SJCRH30 (cell line): ENCODE measurements around the gene CLCA1. TPM values are rescaled to one million over a fixed set of nuclear protein-coding genes. Genes with fewer than 3 reads are reported as not detected.

Experiments
- DNase-seq, 2 experiments: peaks; one replicate each; pipeline ENCODE4 v3.0.0-alpha.2; 2015 to 2020
- H3K27ac ChIP-seq: fragments of 250-450 bp; sonication (Bioruptor Pico); 2 replicates; pipeline ENCODE4 v1.5.1; 2020; ENCODE audit warnings: mild to moderate bottlenecking, moderate library complexity
- H3K27me3 ChIP-seq: fragments of 250-450 bp; sonication (Bioruptor Pico); 2 replicates; pipeline ENCODE4 v1.5.1; 2020; ENCODE audit warnings: mild to moderate bottlenecking, moderate library complexity
- H3K36me3 ChIP-seq: fragments of 250-450 bp; sonication (Bioruptor Pico); 2 replicates; pipeline ENCODE4 v1.5.1; 2020; ENCODE audit warnings: mild to moderate bottlenecking, moderate library complexity
- H3K4me1 ChIP-seq: fragments of 250-450 bp; sonication (Bioruptor Pico); 2 replicates; pipeline ENCODE4 v1.5.1; 2020; ENCODE audit warnings: mild to moderate bottlenecking, moderate library complexity
- H3K4me3 ChIP-seq: fragments of 250-450 bp; sonication (Bioruptor Pico); 2 replicates; pipeline ENCODE4 v1.5.1; 2020; ENCODE audit warnings: mild to moderate bottlenecking, moderate library complexity
- H3K9me3 ChIP-seq: fragments of 250-450 bp; sonication (Bioruptor Pico); replicated peaks from 2 replicates; pipeline ENCODE4 v1.5.1; 2020; ENCODE audit warnings: mild to moderate bottlenecking, moderate library complexity
- total RNA-seq: library from RNA; depleted of rRNA; stranded (reverse); fragments of >200 nt; shearing (Covaris generic); gene quantifications from 2 replicates; pipeline ENCODE4 v1.2.3, GENCODE V29; 2014; rRNA removed

The CLCA1 gene
- total RNA-seq, result not detected in 2 replicates

DNA sequence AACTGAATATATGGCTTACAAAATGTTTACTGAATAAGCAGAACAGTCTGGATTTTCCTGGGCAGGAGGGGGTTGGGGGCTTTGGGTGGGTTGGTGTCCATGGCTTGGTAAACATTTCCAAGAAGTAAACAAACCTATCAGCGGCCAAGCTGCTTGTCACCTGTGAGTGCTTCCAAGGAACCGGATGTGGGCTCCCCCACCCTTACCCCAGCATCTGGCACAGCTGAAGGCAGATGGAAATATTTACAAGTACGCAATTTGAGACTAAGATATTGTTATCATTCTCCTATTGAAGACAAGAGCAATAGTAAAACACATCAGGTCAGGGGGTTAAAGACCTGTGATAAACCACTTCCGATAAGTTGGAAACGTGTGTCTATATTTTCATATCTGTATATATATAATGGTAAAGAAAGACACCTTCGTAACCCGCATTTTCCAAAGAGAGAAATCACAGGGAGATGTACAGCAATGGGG lies at the start of gene CLCA1:
CLCA1 (plus strand) TSS at position 427 of the 477 bp plus-strand sequence; CDS start at position 472, 45 bp downstream.
- no peak for DNase-seq
- Histone ChIP-seq H3K4me3 (no peak within 1 kb of the TSS), H3K27me3 (no peaks in the 10 kb centered on the region), H3K4me1 (peaks cover 3% of the 10 kb centered on the region; the same call in 1 of the 2 replicates), H3K36me3 (no peaks in the 10 kb centered on the region), H3K9me3 (no peaks in the 10 kb centered on the region), H3K27ac (no peak within 1 kb of the TSS)

- H3K4me1 ChIP-seq, result no peaks in the 10 kb centered on the region
- peak; percentile 19 to 50 for DNase-seq
Measured at GRCh38 chr1:86419277-86419903, 49.3 kb upstream of the CLCA1 start.

DNA sequence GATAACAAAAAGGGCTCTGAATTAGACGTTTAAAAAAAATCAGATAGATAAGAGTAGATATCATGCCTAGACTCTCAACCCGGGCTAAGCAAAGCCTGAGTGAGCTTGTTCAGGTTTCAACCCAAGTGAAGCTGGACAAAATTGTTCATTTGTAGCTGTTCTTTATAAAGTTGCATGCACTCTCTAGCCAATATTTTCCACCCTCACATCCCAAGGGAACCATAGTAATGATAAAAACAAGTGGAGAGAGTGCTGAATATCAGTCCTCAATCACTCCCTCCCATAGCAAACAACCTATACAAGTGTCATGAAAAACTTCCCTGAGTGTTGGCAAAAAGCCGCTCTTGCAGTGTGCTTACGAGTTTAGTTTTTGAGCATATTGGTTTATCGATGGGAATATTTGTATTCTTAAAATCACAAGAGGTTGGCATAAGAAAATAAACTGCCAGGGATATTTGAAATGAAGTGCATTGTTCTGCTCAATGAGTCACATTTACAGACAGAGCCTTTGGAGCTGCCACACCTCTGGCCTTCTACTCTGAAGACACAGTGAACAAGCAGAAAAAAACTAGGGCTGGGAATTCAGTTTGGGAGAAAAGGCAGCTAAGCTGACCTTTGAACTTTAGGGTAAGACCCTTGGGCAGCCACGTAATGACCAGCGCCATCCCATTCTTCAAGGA lies 47.0 kb upstream of the CLCA1 start:
- H3K27me3 ChIP-seq, result no peaks in the 10 kb centered on the region
- no peak for DNase-seq
- no peaks in the 10 kb centered on the region for H3K4me1 ChIP-seq
- H3K9me3 ChIP-seq, result no peaks in the 10 kb centered on the region
- no peak overlapping the region for H3K27ac ChIP-seq
- H3K4me3 ChIP-seq, result no peak overlapping the region
- H3K36me3 ChIP-seq, result no peaks in the 10 kb centered on the region

More at GRCh38 chr1:86419277-86419903, 49.3 kb upstream of the CLCA1 start:
- no peaks in the 10 kb centered on the region for H3K27me3 ChIP-seq
- H3K27ac ChIP-seq, result no peak overlapping the region
- no peak overlapping the region for H3K4me3 ChIP-seq
- no peaks in the 10 kb centered on the region for H3K36me3 ChIP-seq
- H3K9me3 ChIP-seq, result no peaks in the 10 kb centered on the region

DNA sequence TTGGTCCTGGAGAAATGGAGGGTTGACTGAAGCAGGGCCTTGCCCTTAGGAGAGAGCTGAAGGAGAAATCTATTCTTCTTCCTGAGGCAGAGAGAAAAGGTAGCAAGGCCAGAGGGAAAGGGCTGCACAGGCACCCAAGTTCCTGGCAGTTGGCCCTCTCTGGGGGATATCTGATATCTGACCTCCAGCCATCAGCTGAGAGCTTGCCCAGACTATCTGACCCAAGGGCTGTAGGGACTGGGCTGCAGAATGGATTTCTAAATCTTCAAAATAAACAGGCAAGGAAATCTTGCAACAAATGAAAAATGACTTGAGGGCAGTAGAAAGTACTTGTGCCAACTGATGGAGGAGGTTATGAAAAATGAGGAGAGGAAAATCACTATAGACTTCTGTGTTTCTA lies 45.3 kb upstream of the CLCA1 start:
- H3K4me3 ChIP-seq, result no peak overlapping the region
- H3K27me3 ChIP-seq, result no peaks in the 10 kb centered on the region
- DNase-seq, result no peak
- no peak overlapping the region for H3K27ac ChIP-seq
- no peaks in the 10 kb centered on the region for H3K4me1 ChIP-seq
- no peaks in the 10 kb centered on the region for H3K9me3 ChIP-seq
- no peaks in the 10 kb centered on the region for H3K36me3 ChIP-seq

DNA sequence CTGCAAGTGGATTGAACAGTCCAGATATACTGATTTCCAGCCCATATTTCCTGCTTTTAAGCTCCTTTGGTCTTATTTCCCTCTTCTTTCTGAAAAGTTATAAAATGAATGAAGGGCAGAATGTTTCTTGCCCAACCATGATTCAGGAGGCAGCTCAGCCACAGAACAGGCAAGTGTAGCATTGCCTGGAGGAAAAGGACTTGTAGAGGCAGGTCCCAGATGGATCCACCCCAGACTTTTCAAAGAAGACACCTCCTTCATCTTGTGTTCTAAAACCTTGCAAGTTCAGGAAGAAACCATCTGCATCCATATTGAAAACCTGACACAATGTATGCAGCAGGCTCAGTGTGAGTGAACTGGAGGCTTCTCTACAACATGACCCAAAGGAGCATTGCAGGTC lies 44.9 kb upstream of the CLCA1 start, which contains the start of gene CLCA2:
CLCA2 (plus strand) TSS at position 299 of the 400 bp plus-strand sequence; CDS start at position 376, 77 bp downstream.
- Histone ChIP-seq H3K4me1 (no peaks in the 10 kb centered on the region), H3K9me3 (no peaks in the 10 kb centered on the region), H3K36me3 (no peaks in the 10 kb centered on the region), H3K27me3 (no peaks in the 10 kb centered on the region), H3K4me3 (no peak within 1 kb of the TSS), H3K27ac (no peak within 1 kb of the TSS)
- DNase-seq, result no peak

- Histone ChIP-seq H3K4me3 (no peak overlapping the region), H3K27ac (no peak overlapping the region), H3K9me3 (no peaks in the 10 kb centered on the region), H3K4me1 (0 out of 2 replicates have a peak, but pooled peaks cover 3% of the 10 kb centered on the region), H3K36me3 (no peaks in the 10 kb centered on the region), H3K27me3 (no peaks in the 10 kb centered on the region)
- no peak for DNase-seq
Measured at GRCh38 chr1:86429122-86429725, 39.5 kb upstream of the CLCA1 start.

- no peaks in the 10 kb centered on the region for H3K9me3 ChIP-seq
- H3K4me1 ChIP-seq, result 0 out of 2 replicates have a peak, but pooled peaks cover 3% of the 10 kb centered on the region
- H3K36me3 ChIP-seq, result no peaks in the 10 kb centered on the region
- no peak overlapping the region for H3K27ac ChIP-seq
- no peaks in the 10 kb centered on the region for H3K27me3 ChIP-seq
- no peak for DNase-seq
- H3K4me3 ChIP-seq, result no peak overlapping the region
Measured at GRCh38 chr1:86429835-86430234, 38.9 kb upstream of the CLCA1 start.

- Histone ChIP-seq H3K4me3 (no peak overlapping the region), H3K27ac (no peak overlapping the region)
Measured at GRCh38 chr1:86430376-86430775, 38.4 kb upstream of the CLCA1 start.

DNA sequence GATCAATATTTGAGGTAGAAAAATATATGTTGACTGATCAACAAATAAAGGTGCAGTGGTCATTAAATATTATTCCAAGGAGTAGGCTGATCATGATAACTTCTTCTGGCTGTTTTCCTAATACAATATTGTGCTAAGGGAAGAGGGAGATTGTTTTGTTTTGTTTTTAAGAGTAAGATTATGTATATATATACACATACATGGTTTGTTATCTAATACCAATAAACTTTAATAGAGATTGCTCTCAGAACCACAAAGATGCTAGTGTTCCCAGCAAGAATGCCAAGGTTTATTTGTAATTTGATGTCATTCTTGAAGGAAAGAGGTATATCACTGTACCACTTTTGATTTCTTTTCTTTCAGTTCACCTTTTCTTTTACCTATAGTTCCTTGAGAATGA lies 34.7 kb upstream of the CLCA1 start:
- no peak overlapping the region for H3K4me3 ChIP-seq
- no peak for DNase-seq

More at GRCh38 chr1:86430376-86430775, 38.4 kb upstream of the CLCA1 start:
- no peak for DNase-seq
- H3K4me1 ChIP-seq, result 0 out of 2 replicates have a peak, but pooled peaks cover 3% of the 10 kb centered on the region
- H3K27me3 ChIP-seq, result no peaks in the 10 kb centered on the region
- H3K9me3 ChIP-seq, result no peaks in the 10 kb centered on the region
- no peaks in the 10 kb centered on the region for H3K36me3 ChIP-seq

DNA sequence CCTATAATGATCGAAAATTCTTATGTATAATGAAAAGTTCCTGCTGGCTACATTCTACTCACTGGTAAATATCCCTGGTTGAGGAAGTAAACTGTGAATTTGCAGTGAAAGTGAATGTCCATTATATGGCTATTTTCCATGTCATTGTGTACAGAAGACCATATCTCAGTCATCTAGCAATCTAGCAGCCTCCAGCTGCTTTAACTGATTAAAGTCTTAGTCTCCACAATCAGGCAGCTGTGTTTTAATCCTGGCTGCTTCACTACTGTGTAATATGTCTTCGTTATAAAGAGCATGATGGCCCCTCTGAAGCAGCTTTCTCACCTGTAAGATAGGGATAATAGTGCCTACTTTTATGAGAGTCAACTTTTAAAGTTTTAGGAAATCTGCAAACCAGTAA lies 33.4 kb upstream of the CLCA1 start:
- no peaks in the 10 kb centered on the region for H3K27me3 ChIP-seq
- 0 out of 2 replicates have a peak, but pooled peaks cover 7% of the 10 kb centered on the region for H3K4me1 ChIP-seq
- no peaks in the 10 kb centered on the region for H3K36me3 ChIP-seq
- no peaks in the 10 kb centered on the region for H3K9me3 ChIP-seq
- DNase-seq, result peak; percentile 8 to 47
- H3K4me3 ChIP-seq, result no peak overlapping the region
- H3K27ac ChIP-seq, result no peak overlapping the region

More for the DNA sequence above, 34.7 kb upstream of the CLCA1 start:
- Histone ChIP-seq H3K9me3 (no peaks in the 10 kb centered on the region), H3K36me3 (no peaks in the 10 kb centered on the region), H3K4me1 (0 out of 2 replicates have a peak, but pooled peaks cover 10% of the 10 kb centered on the region), H3K27ac (no peak overlapping the region), H3K27me3 (no peaks in the 10 kb centered on the region)

GRCh38 chr1:86436041-86436440 lies 32.7 kb upstream of the CLCA1 start:
- DNase-seq, result peak; percentile 9 to 43
- Histone ChIP-seq H3K4me1 (0 out of 2 replicates have a peak, but pooled peaks cover 7% of the 10 kb centered on the region), H3K27me3 (0 out of 2 replicates have a peak, but pooled peaks cover 4% of the 10 kb centered on the region), H3K27ac (no peak overlapping the region), H3K4me3 (no peak overlapping the region), H3K36me3 (no peaks in the 10 kb centered on the region), H3K9me3 (no peaks in the 10 kb centered on the region)

DNA sequence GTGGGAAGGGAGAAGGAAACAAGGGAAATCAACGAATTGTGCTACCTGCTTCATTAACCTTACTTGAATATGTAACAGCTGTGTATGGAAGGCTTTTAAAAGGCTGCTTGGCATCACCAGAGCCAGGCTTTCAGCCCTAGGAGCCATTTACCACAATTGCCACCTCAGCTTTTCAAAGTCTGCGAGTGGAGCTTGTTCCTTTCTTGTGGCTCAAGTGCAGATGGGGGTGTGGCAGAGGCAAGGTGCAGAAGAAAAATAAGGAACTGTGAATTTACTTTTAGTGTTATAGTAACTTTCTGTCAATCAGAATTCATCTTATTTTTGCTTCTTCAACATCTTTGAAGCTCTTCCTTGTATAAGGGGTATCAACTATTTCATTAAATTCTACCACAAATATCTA lies 27.1 kb upstream of the CLCA1 start:
- Histone ChIP-seq H3K27me3 (0 out of 2 replicates have a peak, but pooled peaks cover 7% of the 10 kb centered on the region), H3K27ac (no peak overlapping the region), H3K36me3 (no peaks in the 10 kb centered on the region), H3K4me1 (no peaks in the 10 kb centered on the region), H3K9me3 (no peaks in the 10 kb centered on the region), H3K4me3 (no peak overlapping the region)
- DNase-seq, result no peak

DNA sequence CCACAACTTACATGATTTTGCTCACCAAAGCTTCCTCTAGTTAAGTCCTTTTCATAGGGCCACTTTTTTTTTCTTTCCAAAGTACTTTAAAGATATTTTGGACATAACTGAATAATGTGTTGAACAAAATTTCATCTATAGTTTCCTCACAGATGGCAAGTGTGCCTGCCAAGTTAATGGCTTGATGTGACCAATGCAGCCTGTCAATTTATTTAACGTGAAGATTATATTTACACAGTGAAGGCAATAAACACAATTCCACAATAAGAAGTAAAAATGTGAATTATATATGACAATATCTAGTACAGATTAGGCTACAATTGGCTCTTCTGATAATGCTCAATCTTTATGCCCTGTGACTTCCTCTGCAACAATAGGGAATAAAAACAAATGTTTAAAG lies 26.7 kb upstream of the CLCA1 start:
- Histone ChIP-seq H3K27ac (no peak overlapping the region), H3K9me3 (no peaks in the 10 kb centered on the region), H3K27me3 (0 out of 2 replicates have a peak, but pooled peaks cover 7% of the 10 kb centered on the region), H3K36me3 (no peaks in the 10 kb centered on the region), H3K4me3 (no peak overlapping the region), H3K4me1 (no peaks in the 10 kb centered on the region)
- no peak for DNase-seq

- Histone ChIP-seq H3K4me3 (no peak overlapping the region), H3K27ac (no peak overlapping the region), H3K36me3 (no peaks in the 10 kb centered on the region), H3K9me3 (no peaks in the 10 kb centered on the region), H3K27me3 (0 out of 2 replicates have a peak, but pooled peaks cover 5% of the 10 kb centered on the region), H3K4me1 (no peaks in the 10 kb centered on the region)
- no peak for DNase-seq
Measured at GRCh38 chr1:86445919-86446318, 22.8 kb upstream of the CLCA1 start.
